Measurements from ENCODE around the gene TRIM68. TPM values are rescaled to one million over a fixed set of nuclear protein-coding genes. Genes with fewer than 3 reads are reported as not detected.

TRIM68 gene
- total RNA-seq, 6 donors from 2014 or later: 8.7 to 21.6 (median 13.1) TPM

DNA sequence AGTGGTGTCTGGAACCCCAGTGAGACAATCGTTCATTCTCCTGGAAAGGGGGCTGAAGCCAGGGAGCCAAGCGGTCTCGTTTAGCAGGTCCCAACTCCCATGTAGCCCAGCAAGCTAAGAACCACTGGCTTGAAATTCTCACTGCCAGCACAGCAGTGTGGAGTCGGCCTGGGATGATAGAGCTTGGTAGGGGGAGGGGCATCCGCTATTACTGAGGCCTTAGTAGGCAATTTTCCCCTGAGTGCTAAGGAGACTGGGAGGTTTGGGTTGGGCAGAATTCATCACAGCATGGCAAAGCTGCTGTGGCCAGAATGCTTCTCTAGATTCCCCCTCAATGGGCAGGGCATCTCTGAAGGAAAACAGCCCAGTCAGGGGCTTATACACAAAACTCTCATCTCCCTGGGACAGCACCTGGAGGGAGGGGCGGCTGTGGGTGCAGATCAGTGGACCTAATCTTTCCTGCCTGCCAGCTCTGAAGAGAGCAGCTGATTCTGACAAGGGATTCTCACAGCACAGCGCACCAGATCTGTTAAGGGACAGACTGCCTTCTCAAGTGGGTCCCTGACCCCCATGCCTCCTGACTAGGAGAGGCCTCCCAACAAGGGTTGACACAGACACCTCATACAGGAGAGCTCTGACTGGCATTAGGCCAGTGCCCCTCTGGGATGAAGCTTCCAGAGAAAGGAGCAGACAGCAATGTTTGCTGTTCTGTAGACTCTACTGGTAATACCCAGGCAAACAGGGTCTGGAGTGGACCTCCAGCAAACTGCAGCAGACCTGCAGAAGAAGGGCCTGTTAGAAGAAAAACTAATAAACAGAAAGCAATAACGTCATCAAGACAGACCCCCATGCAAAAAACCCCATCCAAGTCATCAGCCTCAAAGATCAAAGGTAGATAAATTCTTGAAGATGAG lies 48.2 kb downstream of the TRIM68 start:
- H3K27ac ChIP-seq: peak overlapping the region in 2 of 4 donors; percentile 28 to 30
- 62 to 75% methylated on average over 6 to 8 of the region's 8 CpGs for WGBS, 2 donors
- TF ChIP-seq CTCF (IDR thresholded peaks at IDR 0.05) (no peak), POLR2AphosphoS5 (IDR thresholded peaks at IDR 0.05) (no peak), EP300 (IDR thresholded peaks at IDR 0.05) (no peak), POLR2A (IDR thresholded peaks at IDR 0.05) (no peak)

GRCh38 chr11:4551346-4551979 lies 56.6 kb downstream of the TRIM68 start:
- peak in 1 of 2 donors; percentile 4 for DNase-seq
- ATAC-seq (ENCODE audit: low FRiP score in 2 of 2): no peak

More for the DNA sequence above, 48.2 kb downstream of the TRIM68 start:
- DNase-seq (no peak), ATAC-seq (ENCODE audit: low FRiP score in 2 of 2) (no peak)
- no peak overlapping the region for H3K4me3 ChIP-seq
- H3K9me3 ChIP-seq: peaks cover 0 to 4% (median 0%) of the 10 kb centered on the region in 4 donors
- H3K4me1 ChIP-seq: peaks cover 0 to 10% (median 3%) of the 10 kb centered on the region in 4 donors
- H3K36me3 ChIP-seq: no peaks in the 10 kb centered on the region
- no peaks in the 10 kb centered on the region for H3K27me3 ChIP-seq

More at GRCh38 chr11:4551346-4551979, 56.6 kb downstream of the TRIM68 start:
- Histone ChIP-seq H3K36me3 (no peaks in the 10 kb centered on the region), H3K9me3 (peaks cover 0 to 13% (median 0%) of the 10 kb centered on the region in 4 donors), H3K4me1 (no peaks in the 10 kb centered on the region), H3K4me3 (no peak overlapping the region), H3K27me3 (no peaks in the 10 kb centered on the region), H3K27ac (no peak overlapping the region)
- TF ChIP-seq EP300 (IDR thresholded peaks at IDR 0.05): no peak
- TF ChIP-seq POLR2A (IDR thresholded peaks at IDR 0.05): no peak
- no peak for TF ChIP-seq CTCF (IDR thresholded peaks at IDR 0.05)
- WGBS, 2 donors: 82 to 87% methylated on average over 6 to 8 of the region's 8 CpGs

Other genes with a start within 250 kb of the TRIM68 start
- gene OR52B4, start 239.8 kb downstream of the TRIM68 start, total RNA-seq: not detected
- gene TRIM21, start 214.5 kb downstream of the TRIM68 start, total RNA-seq: 10 to 100 TPM; 17.1 to 40.7 (median 21.8) TPM
- not detected for gene OR52K2, start 158.9 kb downstream of the TRIM68 start, total RNA-seq
- gene OR52K1, start 125.6 kb downstream of the TRIM68 start, total RNA-seq: under 1 TPM in 3 of 6 donors, not detected in 3; 0.03 to 0.22 (median 0.03) TPM
- not detected for gene OR52M1, start 63.0 kb downstream of the TRIM68 start, total RNA-seq
- not detected for gene OR52I2, start 26.5 kb downstream of the TRIM68 start, total RNA-seq
- not detected for gene OR52I1, start 14.2 kb downstream of the TRIM68 start, total RNA-seq
- not detected for gene OR51D1, start 29.2 kb upstream of the TRIM68 start, total RNA-seq
- not detected for gene OR51E1, start 35.8 kb upstream of the TRIM68 start, total RNA-seq
- not detected for gene OR51E2, start 89.6 kb upstream of the TRIM68 start, total RNA-seq
- gene MMP26, start 96.6 kb upstream of the TRIM68 start, total RNA-seq: not detected
- not detected for gene OR51F1, start 161.7 kb upstream of the TRIM68 start, total RNA-seq
- not detected for gene OR52R1, start 196.1 kb upstream of the TRIM68 start, total RNA-seq
- gene OR51F2, start 213.1 kb upstream of the TRIM68 start, total RNA-seq: not detected
- gene OR51S1, start 241.0 kb upstream of the TRIM68 start, total RNA-seq: not detected